ENCODE results near the gene PRKN. TPM values are rescaled to one million over a fixed set of nuclear protein-coding genes. Genes with fewer than 3 reads are reported as not detected.
A peak's percentile ranks its signal among the peaks of the same experiment; 100 is the strongest.

Gene PRKN
- total and polyA plus RNA-seq, 2 experiments from 2014 or later: 11.7 to 28.1 TPM

DNA sequence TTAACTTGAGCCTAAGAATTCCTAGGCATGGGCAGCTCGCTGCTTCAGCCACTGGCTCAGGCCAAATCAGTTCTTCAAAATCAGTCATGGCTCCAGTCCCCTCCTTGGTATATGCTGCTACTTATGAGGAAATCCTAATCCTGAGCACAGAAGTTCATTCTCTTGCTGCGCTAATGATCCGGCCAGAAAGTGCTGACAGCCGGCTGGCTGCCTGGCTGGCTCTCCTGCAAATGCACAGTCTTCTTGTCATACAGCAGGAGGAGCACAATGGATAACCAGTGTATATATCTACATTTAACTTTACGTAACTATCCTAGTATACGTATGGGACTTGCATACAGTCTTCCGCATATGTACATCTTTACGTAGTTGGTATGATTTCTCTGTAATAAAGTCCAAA is 500.8 kb downstream of the PRKN start:
- Histone ChIP-seq H3K27me3 (no peaks in the 10 kb centered on the region), H3K9me3 (ENCODE audit: low read depth) (no peaks in the 10 kb centered on the region), H3K27ac (no peak overlapping the region), H3K4me1 (ENCODE audit: low read depth) (peaks cover 31% of the 10 kb centered on the region), H3K4me3 (no peak overlapping the region), H3K36me3 (no peaks in the 10 kb centered on the region)
- TF ChIP-seq, protein P1, sequence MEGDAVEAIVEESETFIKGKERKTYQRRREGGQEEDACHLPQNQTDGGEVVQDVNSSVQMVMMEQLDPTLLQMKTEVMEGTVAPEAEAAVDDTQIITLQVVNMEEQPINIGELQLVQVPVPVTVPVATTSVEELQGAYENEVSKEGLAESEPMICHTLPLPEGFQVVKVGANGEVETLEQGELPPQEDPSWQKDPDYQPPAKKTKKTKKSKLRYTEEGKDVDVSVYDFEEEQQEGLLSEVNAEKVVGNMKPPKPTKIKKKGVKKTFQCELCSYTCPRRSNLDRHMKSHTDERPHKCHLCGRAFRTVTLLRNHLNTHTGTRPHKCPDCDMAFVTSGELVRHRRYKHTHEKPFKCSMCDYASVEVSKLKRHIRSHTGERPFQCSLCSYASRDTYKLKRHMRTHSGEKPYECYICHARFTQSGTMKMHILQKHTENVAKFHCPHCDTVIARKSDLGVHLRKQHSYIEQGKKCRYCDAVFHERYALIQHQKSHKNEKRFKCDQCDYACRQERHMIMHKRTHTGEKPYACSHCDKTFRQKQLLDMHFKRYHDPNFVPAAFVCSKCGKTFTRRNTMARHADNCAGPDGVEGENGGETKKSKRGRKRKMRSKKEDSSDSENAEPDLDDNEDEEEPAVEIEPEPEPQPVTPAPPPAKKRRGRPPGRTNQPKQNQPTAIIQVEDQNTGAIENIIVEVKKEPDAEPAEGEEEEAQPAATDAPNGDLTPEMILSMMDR (IDR thresholded peaks at IDR 0.05; ENCODE audit: low read depth, low read length): no peak
- peak; percentile 3 to 28 for DNase-seq (ENCODE audit: low read depth in 1 of 2, low spot score in 1 of 2)

DNA sequence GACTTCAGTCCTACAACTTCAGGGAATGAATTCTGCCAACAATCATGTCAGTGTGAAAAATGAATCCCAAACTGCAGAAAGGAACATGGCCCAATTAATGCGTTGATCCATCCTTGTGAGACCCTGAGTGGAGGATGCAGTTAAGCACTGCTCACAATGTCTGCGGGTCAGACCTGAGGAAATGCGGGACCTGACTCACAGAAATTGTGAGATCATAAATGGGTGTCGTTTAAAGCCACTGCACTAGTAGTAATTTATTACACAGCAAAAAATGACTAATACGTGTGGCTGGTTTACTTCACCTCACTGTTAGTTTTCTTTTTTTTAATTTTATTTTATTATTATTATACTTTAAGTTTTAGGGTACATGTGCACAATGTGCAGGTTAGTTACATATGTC is 505.0 kb downstream of the PRKN start:
- Histone ChIP-seq H3K4me1 (ENCODE audit: low read depth) (peaks cover 7% of the 10 kb centered on the region), H3K9me3 (ENCODE audit: low read depth) (no peaks in the 10 kb centered on the region), H3K27ac (no peak overlapping the region), H3K4me3 (no peak overlapping the region), H3K36me3 (no peaks in the 10 kb centered on the region), H3K27me3 (no peaks in the 10 kb centered on the region)
- no peak for DNase-seq (ENCODE audit: low read depth in 1 of 2, low spot score in 1 of 2)
- TF ChIP-seq, protein P1 (IDR thresholded peaks at IDR 0.05; ENCODE audit: low read depth, low read length): no peak

DNA sequence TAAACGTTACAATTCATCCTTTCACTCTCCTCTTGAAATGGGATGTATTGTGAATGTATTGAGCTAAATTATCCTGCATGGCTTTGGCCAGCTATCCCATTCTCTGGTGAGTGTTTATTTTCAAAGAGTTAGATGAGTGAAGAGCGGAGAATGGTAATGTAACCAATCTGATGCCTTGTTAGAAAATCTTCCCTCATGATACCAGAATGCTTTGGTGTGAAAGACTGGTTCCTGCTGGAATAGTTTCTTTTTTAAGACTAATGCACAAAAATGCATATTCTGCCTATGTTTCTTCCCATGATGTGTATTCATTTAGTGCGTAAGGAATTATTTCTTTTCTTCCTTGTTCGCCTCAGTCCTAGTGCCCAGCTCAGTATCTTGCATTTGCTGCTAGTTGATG is 506.7 kb downstream of the PRKN start:
- no peak for DNase-seq (ENCODE audit: low read depth in 1 of 2, low spot score in 1 of 2)
- Histone ChIP-seq H3K4me1 (ENCODE audit: low read depth) (no peaks in the 10 kb centered on the region), H3K36me3 (no peaks in the 10 kb centered on the region), H3K4me3 (no peak overlapping the region), H3K9me3 (ENCODE audit: low read depth) (no peaks in the 10 kb centered on the region), H3K27me3 (no peaks in the 10 kb centered on the region), H3K27ac (no peak overlapping the region)
- TF ChIP-seq, protein P1 (IDR thresholded peaks at IDR 0.05; ENCODE audit: low read depth, low read length): no peak

DNA sequence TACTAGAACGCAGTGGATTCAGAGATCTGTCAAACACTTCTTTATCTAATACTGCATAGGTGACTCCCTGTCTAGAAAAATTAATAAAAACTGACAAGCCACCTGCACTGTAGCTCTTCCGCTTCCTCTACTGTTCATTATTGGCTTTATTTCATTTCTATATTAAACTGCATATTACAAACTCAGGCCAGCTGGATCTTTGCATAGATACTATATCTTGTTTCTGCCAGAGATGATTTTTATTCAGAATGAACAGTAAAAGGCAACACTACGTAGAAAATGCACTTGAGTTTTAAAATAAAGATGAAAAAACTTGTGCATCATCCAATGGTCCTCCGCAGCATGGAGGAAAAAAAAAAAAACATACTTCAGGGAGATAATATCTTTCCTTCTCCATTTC is 508.3 kb downstream of the PRKN start:
- no peak for DNase-seq (ENCODE audit: low read depth in 1 of 2, low spot score in 1 of 2)
- H3K4me3 ChIP-seq: no peak overlapping the region
- H3K4me1 ChIP-seq (ENCODE audit: low read depth): no peaks in the 10 kb centered on the region
- H3K36me3 ChIP-seq: no peaks in the 10 kb centered on the region
- H3K27me3 ChIP-seq: no peaks in the 10 kb centered on the region
- TF ChIP-seq, protein P1 (IDR thresholded peaks at IDR 0.05; ENCODE audit: low read depth, low read length): no peak
- no peaks in the 10 kb centered on the region for H3K9me3 ChIP-seq (ENCODE audit: low read depth)
- no peak overlapping the region for H3K27ac ChIP-seq

DNA sequence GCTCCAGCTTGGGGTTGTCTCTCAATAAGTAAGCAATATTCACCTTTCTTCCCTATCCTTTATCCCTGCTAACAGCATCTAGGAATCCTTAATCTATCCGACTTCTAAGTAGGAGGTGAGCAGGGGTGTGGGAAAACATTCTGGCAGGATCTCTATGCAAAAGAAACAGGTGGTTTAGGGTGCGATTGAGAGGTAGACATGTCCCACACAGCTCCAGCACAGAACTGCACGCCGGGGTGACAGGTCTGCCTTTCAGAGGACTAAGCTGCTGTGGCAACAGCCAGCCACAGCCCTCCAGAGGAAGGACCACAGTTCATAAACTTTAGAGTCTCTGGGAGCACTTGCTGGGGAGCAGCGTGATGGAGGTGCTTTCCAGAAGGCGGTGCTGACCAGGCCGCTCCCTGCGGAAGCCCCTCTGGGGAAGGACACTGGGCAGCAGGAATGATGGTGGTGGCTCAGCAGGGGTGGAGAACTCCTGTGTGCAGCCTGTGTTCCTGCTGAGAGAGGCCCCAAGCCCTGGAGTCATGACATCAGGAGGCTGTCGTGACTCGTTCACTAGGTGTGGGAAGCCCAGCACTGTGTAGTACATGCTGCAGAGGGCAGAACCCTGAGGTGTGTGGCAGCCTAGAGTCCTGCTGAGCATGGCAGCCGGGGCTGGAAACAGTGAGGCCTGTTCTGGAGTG is 509.6 kb downstream of the PRKN start:
- H3K4me1 ChIP-seq (ENCODE audit: low read depth): no peaks in the 10 kb centered on the region
- no peaks in the 10 kb centered on the region for H3K27me3 ChIP-seq
- no peak overlapping the region for H3K27ac ChIP-seq
- no peaks in the 10 kb centered on the region for H3K36me3 ChIP-seq
- no peak overlapping the region for H3K4me3 ChIP-seq
- H3K9me3 ChIP-seq (ENCODE audit: low read depth): no peaks in the 10 kb centered on the region
- TF ChIP-seq, protein P1 (IDR thresholded peaks at IDR 0.05; ENCODE audit: low read depth, low read length): no peak
- DNase-seq (ENCODE audit: low read depth in 1 of 2, low spot score in 1 of 2): no peak
